GM12873 (cell line): ENCODE measurements around the gene OTOP2.

ENCODE experiments used
- CTCF ChIP-seq: IDR thresholded peaks from 2 replicates; pipeline ENCODE4 v1.5.1; 2012; ENCODE audit warnings: low read depth, mild to moderate bottlenecking, moderate library complexity, low read length, control low read depth; ENCODE audit not compliant: insufficient read depth; ENCODE audit errors: missing control alignments

The OTOP2 gene

GRCh38 chr17:74893936-74894671 lies 30.0 kb upstream of the OTOP2 start:
- no peak for TF ChIP-seq CTCF

GRCh38 chr17:74898376-74898946 lies 25.6 kb upstream of the OTOP2 start:
- TF ChIP-seq CTCF: no peak

DNA sequence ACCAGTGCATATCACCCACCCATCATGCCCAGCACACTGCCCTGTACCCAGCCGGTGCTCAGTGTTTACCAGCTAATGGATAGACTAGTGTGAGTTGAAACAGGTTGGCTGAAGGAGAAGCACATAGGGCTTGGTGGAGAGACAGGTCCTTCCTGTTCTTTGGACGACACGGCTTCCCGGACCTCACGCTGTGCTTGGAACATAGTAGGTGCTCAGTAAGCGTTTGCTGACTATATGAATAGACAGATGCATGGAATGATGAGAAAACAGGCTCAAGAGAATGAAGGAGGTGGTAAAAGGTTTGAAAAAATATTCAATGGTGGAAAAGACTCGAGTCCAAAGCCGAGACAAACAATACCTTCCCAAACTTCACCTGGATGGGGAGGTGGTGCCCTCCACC lies 23.9 kb upstream of the OTOP2 start:
- no peak for TF ChIP-seq CTCF

- TF ChIP-seq CTCF: no peak
These were observed 22.5 kb upstream of the OTOP2 start for GRCh38 chr17:74901353-74902135.

- no peak for TF ChIP-seq CTCF
These were observed 21.0 kb upstream of the OTOP2 start for GRCh38 chr17:74903034-74903433.

- no peak for TF ChIP-seq CTCF
These were observed 20.4 kb upstream of the OTOP2 start for GRCh38 chr17:74903671-74904070.

GRCh38 chr17:74904687-74905409 lies 19.2 kb upstream of the OTOP2 start:
- no peak for TF ChIP-seq CTCF
